NCI-H1092 treated with DMSO at 0.1 percent for 48 hours (cell line): ENCODE results near the gene CREB3L2.

Experiments used
- DNase-seq: peaks from one replicate; lab custom pipeline; 2025; lab: John Stamatoyannopoulos, UW

CREB3L2 gene

DNA sequence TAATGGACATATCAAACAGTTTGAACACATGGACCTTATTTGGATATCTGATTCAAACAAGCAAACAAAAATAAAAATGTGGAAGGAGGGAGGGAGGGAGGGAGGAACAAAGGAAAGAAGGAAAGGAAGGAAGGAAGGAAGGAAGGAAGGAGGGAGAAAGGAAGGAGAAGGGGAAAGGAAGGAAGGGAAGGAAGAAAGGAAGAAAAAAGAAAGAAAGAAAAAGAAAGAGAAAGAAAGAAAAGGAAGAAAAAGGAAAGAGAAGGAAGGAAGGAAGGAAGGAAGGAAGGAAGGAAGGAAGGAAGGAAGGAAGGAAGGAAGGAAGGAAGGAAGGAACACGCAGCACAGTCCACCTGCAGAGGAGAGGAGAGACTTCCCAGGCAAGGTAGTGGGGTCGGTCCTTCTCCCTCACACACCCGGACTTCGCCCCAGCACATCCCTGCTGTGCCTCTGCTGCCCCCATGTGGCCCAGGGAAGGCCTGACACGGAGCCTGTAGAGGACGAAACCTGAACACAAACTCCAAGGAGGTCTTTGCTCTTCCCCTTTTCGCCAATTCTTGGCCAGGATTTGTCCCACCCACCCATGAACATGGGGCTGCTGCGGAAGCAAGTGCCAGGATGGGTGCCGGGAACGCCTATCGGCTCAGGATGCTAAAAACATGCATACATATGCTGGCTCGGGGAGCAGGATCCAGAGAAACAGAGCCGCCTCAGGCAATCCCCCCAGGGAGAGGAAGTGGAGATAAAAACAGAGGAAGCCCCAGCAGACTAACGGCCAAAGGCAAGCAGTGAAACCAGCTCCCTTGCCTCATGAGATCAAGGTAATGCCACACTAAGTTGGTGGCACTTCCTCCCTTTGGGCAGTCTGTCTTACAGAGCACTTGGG, 102.8 kb downstream of the CREB3L2 start:
- DNase-seq = peak; percentile 78

DNA sequence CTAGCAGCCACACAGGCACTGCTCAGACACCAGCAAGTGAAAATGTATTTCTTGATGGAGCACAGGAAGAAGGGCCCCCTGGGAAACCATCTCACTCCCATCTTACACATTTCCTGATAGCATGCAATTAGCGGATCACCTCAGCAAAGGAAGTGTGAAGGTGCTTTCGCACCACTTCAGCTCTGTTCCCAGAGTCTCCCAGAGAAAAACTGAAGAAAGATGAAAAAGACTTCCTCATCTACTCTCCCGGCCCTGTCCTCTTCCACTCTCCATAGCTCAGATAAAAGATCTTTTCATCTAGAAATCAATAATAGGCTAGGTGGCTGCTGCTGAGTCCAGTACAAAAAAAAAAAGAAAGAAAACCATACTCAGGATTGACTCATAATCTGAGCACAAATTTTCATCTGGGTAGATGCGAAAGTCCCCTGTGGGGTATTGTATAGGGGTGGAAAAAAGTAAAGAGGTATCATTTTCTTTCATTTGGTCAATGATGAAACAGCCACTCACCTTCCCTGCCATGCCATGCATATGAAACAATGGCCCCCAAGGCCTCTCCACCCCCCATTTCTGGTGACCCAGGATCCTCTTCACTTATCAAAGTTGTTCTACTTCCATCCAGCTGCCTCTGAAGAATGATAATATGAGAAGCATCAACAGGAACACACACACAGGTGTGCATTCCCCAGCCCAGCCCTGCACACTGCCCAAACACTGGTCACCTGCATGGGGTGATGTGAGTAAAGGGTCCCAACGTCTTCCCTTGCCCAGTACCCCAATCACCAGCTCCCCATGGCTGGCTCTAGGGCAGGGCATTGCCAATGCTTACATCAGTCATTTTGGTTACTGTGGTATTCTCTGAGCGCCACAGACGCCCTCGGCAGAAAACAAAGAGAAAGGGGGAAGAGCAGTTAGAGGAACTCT, 106.3 kb downstream of the CREB3L2 start:
- DNase-seq = no peak

DNA sequence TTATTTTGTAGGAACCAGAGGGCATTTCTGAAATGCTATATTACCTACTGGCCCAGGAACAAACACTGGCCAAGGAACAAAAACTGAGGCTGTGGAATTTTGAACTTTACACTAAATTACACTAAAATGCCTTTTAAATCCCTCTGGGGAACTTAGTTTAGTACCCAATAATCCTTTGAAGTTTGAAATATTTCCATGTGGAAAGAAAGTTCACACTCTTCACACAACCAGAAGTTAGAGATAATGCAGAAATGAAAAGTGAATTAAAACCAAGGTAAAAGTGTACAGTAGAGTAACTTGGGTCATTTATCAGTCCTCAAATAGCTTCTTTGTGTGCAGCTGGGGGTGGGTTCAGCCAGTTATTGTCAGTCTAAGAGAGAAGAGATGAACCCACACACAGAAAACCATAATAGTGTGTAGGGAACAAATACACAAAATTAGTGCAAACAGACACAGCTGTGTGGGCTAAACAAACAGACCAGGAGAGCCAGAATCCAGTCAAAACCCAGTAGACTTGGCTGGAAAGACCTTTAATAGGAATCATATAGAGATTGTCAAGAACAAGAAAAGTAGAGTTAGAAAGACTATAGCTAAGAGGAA, 108.6 kb downstream of the CREB3L2 start:
- DNase-seq = no peak

DNA sequence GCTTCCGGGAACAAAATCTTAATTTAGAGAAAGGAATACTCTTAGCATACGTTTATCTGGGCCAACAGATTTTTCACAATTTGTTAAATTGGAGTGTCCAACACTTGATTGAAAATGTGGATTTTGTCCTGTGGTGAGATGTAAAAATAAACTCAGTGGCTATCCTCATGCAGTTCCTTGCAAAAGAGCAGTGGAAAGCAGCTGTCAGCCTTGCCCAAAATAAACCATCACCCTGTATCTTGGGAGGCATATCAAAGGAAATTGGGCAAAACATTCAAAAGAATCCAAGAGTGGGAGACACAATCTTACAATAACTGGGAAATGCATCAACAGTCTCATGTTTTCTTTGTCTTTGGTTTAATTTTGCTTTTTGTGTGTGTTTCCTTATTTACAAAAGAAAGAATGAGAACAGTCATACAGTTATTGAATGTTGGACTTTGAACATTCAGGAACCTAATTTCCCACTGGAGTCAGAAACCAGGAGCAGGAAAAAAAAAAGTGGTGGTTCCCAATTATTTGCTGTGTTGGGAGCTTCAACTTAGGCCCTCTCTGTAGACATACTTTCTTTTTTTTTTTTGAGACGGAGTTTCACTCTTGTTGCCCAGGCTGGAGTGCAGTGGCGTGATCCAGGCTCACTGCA, 110.8 kb downstream of the CREB3L2 start:
- no peak for DNase-seq

DNA sequence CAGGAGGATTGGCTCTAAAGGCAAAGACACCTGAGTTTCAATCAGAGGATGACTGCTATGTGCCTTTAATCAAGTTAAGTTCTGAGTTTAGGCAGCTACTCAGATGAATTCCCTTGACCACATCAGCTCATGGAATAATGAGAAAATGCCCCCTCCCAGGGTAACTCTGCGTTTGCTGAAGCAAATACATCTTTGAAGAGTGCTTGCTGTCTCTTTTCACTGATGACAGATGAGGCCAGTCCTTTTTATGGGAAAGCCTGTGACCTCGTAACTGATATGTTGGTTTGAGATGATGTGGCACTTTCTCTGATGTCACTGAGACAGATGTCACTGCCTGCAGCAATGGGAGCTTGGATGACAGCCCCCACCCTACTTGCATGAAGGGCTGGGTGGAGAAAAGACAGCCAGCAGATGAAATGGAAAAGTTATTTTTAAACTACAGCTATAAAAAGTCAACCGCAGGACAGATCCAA, 111.4 kb downstream of the CREB3L2 start:
- DNase-seq = no peak

DNA sequence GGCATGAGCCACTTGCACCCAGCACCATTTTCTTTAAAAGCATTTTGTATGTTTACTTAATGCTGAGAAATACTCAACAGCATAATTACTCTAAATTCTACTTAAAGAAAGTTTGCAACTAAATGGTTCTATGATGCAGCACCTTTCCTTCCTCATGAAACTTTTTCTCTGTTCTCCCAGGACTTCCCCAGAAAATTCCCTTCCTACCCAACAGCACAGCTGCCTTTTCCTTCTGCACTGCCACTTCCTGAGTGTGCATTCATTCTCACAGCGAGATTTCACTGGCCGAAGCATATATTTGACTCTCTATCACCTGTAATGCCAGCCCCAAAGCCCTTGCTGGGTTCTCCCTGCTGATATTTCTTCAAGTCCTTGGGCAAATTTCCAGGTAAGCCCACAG, 113.6 kb downstream of the CREB3L2 start:
- no peak for DNase-seq

DNA sequence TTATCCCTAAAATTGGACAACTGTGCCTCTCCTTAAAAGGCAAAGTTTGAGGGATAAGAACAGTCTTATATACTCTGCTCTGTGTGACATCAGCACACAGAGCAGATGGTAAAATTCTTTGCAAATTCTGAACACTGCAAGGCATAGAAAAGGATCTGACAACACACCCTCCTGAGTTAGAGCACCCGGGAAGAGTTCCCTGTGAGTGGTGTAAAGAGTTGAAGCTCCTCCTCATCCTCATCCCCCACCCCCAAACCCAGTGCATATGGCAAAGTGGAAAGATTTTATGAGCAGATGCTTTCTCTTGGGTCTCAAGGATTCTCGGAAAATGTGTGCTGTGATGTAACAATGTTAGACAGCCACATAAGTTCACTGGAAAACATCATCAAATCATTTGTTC, 115.1 kb downstream of the CREB3L2 start:
- no peak for DNase-seq

DNA sequence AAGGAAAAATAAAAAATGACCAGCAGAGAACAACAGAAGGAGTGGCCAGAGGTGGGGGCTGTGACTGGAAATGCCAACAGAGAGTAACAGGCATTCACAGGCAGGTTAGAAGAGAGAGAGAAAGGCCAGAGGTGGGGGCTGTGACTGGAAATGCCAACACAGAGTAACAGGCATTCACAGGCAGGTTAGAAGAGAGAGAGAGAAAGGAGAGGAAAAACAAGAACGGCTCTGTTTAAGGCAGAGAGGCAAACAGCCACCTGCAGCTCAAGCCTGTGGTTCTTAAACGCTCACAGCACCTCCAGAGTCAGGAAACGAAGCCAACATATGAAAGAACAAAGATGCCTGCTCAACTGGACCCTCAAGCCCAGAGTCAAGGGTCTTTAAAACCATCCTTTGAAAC, 115.6 kb downstream of the CREB3L2 start:
- no peak for DNase-seq

DNA sequence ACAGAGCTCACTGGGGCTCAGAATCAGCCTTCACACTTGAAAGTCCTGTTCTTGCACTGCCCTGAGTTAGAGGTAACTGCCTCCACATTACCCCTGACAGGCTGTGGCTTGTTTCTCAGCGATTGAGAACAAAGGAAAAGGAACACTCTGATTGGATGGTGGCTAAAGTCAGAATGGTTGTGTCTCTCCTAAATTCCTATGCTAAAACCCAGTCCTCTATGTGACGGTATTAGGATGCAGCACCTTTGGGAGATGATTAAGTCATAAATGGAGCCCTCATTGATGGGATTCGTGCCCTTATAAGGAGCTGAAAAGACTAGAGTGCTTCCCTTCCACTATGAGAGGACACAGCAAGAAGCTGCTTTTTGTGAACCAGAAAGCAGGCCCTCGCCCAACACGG, 116.2 kb downstream of the CREB3L2 start:
- no peak for DNase-seq

DNA sequence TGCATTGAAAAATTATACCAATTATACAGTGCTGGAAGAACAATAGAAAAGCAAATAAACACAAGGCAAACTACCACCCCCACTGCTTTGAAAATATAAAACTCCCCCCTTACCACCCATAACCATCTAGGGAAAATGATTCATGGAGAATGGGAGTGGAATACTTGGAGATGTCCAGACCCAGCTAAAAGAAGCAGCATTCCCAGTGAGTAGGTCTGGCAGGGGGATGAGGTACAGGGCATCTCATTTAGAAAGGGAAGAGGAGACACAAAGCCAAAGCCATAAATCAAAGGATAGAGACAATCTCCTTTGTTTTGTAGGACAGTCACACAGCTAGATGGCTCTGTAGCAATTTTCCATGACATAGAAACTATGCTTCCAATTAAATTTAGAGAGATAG, 119.1 kb downstream of the CREB3L2 start:
- no peak for DNase-seq

DNA sequence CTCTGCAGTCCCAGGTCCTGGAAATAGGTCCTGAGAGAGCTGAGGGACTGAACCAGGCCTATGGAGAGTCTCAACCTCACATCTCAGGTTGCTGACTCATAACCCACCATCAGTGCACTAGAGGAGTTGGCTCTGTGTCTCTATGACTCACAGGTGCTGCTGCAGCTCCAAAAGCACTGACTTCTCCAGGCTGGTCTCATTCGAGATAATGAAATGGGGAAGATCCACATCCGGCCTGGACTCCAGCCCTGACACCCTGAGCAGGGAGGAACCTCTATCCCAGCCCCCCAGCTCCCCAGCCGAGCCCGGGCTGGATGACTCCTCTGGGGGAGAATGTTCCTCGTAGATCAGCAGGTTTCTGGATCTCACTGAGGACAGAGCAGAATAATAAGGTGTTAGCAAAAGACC, 119.6 kb downstream of the CREB3L2 start:
- DNase-seq = no peak

DNA sequence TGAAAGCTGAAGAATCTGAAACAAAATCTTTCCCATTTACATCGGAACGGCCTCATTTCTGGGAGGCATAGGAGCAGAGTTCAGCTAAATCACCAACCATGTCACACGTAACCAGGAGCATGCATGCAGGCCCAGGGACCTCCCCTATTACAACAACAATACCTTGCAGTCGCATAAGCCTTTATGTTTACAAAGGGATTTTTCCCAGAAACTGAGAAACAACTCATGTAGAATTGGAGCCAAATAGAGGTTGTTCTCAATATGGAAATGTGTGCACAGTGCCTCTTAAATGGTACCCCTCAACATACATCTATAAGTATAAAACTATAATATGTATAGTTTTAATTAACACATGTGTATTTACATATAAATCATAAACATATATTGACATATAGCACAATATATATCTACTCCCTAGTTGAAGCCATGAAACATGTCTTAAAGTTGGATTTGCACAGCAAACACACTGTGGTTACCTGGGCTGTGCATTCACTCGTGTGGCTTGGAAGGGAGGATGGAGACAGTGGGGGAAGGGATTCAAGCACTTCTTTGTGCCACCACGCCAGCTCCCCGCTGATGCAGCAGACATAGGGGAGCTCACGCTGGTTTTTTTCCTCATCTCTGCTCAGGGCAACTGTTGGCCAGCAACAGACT, 120.2 kb downstream of the CREB3L2 start:
- no peak for DNase-seq

DNA sequence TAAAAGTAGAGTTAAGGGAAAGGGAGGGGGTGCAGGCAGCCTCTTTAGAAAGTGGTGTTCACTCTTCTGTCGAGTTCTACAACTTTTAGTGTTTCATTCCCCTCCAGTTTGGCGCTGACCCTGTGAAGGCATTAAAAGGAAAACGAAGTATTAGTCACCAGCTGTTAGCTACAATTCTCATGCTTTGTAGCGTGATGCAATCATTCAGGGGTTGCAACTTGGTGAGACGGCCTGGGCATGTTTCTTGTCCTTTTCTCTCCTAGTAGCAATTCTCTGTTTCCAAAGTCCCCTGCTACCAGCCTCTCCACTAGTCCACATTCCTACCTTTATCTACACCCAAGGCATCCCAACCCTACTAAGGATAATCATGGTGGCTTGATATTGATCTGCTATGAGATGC, 121.5 kb downstream of the CREB3L2 start:
- no peak for DNase-seq

DNA sequence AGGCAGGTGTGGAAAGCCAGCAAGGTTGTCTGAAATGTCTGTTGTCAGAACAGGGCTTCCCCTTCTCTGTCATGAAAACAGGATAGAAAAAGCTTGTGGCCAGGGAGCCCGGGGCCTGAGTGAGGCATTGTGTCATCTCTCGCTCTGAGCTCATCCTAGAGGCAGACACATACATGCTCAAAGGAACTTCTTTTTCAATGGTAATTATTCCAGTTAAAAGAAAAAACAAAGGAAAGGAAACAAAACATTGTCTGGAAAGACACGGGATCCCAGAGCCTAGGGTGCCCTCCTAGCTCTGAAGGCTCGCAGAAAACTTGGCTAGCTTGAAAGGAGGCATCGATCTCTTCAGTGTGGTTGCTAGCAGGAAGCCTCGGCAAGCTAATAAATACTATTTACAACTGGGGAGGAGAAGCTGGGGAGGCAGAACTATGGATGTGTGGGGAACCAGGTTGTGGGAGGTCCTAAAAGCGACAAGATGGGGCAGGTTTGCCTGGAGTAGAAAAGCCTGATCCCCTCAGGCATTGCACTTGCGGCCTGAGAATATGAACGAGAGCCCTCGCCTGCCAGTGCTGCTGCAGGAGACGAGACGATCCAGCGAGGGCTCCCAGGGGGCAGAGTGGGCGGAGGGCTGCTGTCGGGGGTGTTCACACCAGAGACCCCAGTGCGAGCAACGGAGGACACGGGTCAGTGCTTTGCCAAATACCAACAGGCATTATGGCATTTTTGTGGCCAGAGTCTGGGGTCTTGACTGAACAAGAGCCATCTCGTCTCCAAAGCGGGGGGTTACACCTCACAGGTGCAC, 122.3 kb downstream of the CREB3L2 start:
- no peak for DNase-seq

DNA sequence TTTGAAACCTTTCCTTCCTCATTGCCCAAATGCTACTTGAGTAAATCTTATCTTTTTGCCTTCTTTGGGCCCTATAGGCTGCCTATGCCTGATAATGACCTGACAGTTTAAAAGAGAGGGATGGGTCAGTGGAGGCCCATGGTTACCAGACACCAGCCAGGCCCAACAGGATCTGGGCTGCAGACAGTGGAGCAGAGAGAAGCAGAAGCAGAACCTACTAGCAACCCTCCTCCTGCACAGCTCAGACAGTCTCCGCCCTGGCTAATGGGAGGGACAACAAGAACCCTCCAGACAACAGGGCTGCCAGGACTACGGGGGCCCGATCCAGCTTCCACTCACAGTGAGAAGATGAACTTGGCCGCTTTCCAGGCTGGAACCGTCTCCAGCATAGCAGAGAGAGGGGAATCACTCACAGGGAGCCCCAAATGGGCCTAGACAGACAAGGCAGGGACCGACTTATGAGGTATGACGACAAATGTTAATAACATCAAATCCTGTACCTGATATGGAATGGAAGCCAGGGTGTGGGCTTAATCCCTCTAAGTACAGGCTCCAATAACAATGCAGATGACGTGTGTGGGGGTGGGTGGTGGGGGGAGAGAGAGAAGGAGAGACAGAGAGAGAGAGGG, 123.4 kb downstream of the CREB3L2 start:
- DNase-seq = no peak

DNA sequence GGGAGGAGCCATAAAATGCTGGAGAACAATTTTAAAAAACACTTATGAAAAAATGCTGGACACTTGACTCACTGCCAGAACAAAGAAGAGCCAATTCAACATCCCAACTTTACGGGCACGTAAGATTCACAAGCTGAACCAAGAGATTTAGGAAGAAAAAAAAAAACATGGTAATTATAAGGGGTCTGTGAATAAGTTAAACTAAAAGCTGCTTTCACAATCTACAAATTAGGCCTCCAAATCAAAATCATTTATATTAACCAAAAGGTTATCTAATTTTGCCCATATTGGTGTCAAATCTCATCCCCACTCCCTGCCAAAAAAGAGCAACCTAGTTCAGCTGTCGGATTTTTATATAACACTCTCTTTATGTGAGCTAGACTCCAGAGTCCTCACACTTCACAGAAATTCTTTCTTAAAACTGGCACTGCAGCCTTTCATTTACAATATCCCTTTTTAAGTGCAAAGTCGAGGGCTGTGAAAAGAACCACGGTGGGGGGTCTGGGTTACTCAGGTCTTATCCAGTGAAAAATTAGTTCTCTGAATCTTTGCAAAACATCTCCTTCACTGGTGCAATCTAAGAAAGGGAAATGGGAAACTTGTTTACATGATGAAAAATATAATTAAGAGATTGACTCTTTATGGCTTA, 124.7 kb downstream of the CREB3L2 start:
- DNase-seq = no peak

DNA sequence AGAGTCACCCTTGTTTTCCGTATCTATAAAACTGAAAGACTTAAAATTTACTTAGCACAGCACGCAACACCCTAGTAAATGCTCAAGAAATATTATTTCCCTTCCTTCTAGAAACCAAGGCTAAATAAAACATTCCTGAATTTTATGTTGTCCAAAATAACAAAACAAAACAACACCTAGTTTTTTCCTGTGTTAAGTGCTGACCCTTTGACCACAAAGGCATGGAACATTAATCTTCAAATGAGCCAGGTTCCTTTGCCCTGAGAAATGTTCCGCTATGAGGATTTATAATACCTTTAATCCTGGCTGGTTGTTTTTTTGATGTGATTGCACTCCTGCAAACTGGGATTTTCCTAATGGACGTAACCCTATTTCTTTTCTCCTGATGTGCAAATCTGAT, 126.1 kb downstream of the CREB3L2 start:
- no peak for DNase-seq

DNA sequence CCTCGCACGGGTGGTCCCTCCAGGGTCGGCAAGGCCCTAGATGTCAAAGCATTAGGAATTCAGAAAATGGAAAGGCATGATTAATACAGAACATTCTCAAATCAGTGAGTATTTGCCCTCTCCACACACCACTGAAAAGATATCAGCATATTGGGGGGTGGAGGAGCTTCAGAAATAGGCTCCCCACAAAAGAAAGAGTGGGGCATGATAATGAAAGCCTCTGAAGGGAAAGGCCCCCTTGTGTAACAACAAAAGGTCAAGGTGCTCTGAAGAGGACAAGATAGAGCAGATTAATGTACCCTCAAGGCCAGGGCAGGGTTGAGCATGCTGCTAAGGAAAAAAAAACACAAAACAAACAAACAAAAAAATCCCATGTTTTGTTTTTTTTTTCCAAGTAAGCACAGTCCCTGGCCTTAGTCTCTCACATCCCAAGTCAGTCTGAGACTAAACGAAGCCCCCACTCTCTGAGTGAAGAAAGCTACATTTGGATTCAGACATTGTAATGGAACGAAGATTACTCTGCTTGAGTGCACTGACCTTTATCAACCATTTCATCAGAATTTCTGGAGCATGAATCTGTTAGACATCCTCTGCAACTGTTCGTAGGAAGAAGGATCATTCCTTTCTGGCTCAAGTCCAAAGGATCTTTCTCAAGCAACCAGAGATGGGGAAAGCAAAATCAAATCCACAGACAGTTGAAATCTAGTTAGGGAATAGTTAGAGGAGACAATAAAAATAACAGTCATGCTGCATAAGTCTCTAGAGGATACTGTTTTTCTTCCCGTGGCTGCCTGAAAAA, 127.7 kb downstream of the CREB3L2 start:
- no peak for DNase-seq

DNA sequence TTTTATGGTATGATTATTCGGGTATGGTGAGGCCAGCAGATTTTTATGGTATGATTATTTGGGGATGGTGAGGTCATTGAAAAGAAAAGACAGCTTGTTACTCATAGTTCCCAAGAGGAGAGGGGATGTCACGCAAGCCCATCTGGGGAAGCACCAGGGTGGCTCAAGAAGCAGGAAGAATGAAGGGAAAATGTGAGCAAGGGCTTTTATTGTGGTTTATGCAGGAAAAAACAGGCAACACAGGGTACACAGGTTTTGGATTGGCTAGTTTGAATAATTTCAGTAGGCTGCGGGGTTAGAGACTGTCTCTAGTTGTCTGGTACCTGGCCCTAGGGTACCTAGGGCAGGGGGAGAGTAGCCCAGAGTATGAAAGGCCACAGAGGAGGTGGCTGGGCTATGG, 128.4 kb downstream of the CREB3L2 start:
- no peak for DNase-seq
